Skin of body (tissue), 2 donors: ENCODE data around the gene ANKRD13B. TPM values are rescaled to one million over a fixed set of nuclear protein-coding genes. Genes with fewer than 3 reads are reported as not detected.
"Not testable (repeated sequence)": the region's sequence is repeated elsewhere in the genome, so short reads cannot be mapped to it uniquely, and the experiment has no call there.

ENCODE experiments used
- DNase-seq: peaks from one replicate; lab custom pipeline; 2025; lab: John Stamatoyannopoulos, UW
- total RNA-seq: library from RNA; depleted of rRNA; stranded (reverse); fragments of >200 nt; gene quantifications from one replicate; pipeline ENCODE4 v1.2.3, GENCODE V29; 2014

The ANKRD13B gene
- 8.0 TPM for total RNA-seq

GRCh38 chr17:29592850-29593551 lies at the start of gene ANKRD13B:
TSS of gene ANKRD13B (plus strand) at chr17:29593132. CDS start at chr17:29593622, 490 bp downstream.
- no peak for DNase-seq

DNA sequence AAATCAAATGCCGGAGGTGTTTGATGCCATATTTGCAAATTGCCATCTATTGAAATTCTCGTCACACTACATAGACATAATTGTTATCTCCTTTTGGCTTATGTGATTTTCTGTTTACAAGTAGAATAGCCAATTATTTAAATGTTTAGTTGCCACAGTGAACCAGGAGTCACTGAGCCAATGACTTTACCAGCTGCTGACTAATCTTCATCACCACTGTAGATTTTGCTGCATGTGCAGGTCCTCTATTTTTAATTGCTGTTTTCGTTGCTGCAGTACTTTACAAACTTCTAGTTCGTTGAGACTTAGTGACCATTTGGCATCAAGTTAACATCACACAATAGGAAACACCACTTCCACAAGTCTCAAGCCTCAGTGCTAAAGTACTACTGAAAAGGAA lies 48.9 kb upstream of the ANKRD13B start:
- no peak for DNase-seq

DNA sequence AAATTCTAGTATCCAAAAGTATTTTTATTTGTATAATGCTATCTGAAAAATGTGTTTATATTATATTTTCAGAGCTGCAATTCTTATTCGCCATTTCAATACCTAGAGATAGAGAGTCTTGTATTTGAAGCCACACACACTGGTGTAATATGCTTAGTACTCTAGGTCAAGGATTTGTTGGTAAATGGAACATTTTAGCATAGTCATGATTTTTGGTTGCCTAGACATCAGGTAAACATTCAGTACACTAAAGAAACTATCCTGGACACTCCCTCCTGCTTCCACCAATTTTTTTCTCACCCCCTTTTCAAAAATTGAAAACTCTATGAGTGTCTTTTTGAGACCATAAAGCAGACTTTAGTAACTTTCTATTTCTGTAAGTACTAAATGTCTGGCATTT lies 46.8 kb upstream of the ANKRD13B start:
- DNase-seq, result no peak

- DNase-seq, result no peak
These were observed 46.1 kb upstream of the ANKRD13B start for GRCh38 chr17:29546830-29547229.

DNA sequence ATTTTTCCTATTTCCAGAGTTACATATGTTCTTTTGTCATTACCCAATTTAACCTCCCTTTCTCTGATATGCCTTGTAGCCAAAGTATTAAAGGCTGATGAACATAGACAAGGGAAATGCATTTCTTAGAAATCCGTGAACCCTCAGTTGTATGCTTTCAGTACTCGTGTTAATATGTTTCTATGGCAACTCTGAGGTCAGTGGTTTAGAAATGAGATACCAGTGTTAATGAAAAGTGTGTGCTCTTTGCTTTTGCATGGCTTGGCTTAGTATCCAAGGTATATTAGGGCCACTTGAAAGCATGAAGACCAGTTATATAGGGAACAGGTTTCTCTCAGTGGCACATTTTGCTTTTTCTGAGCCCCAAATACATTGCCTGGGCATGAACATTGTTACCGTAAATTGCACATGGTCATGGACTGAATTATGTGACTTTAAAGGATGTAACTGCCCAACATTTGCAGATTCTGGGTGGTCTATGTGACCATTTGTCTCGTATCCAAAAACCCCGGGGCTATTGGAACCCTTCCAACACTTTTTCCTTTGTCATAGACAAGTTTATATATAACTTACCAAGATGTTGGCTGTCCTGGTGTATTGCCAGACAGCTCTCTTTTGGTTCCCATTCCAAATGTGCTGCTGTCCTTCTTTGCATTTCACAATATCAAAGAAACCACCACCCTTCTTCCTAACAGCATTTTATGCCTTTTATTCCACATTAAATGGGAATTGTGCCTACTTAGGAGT lies 43.6 kb upstream of the ANKRD13B start:
- DNase-seq, result no peak

GRCh38 chr17:29555840-29556239 lies 37.1 kb upstream of the ANKRD13B start:
- no peak for DNase-seq

GRCh38 chr17:29557085-29557738 lies 35.7 kb upstream of the ANKRD13B start:
- no peak for DNase-seq

GRCh38 chr17:29557739-29558116 lies 35.2 kb upstream of the ANKRD13B start:
- no peak for DNase-seq

DNA sequence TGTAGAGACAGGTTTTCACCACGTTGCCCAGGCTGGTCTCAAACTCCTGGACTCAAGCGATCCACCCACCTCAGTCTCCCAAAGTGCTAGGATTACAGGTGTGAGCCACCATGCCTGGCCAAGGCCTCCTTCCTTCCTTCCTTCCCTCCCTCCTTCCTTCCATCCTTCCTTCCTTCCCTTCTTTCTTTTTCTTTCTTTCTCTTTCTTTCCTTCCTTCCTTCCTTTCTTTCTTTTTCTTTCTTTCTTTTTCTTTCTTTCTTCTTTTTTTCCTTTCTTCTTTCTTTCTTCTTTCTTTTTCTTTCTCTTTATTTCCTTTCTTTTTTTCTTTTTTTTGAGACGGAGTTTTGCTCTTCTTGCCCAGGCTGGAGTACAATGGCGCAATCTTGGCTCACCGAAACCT lies 34.8 kb upstream of the ANKRD13B start:
- not testable (repeated sequence) for DNase-seq

- no peak for DNase-seq
These were observed 33.3 kb upstream of the ANKRD13B start for GRCh38 chr17:29559640-29560039.

DNA sequence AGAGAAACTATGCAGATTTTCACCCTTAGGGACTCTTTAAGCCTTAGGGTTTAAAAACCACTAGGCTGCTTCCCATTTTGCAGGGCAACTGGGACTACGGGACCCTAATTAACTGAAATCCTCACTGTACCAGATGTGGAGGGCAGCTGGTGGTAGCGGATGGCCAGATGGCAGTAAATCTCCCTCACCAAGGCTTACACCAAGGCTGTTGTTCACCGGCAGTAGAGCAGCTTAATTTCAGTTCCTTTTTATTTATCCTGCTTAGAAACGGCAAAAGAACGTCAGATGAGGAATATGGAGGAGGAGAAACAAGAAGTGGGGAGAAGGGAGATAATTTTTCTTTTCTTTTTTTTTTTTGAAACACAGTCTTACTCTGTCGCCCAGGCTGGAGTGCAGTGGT lies 32.6 kb upstream of the ANKRD13B start:
- no peak for DNase-seq

- no peak for DNase-seq
These were observed 31.1 kb upstream of the ANKRD13B start for GRCh38 chr17:29561554-29562517.

DNA sequence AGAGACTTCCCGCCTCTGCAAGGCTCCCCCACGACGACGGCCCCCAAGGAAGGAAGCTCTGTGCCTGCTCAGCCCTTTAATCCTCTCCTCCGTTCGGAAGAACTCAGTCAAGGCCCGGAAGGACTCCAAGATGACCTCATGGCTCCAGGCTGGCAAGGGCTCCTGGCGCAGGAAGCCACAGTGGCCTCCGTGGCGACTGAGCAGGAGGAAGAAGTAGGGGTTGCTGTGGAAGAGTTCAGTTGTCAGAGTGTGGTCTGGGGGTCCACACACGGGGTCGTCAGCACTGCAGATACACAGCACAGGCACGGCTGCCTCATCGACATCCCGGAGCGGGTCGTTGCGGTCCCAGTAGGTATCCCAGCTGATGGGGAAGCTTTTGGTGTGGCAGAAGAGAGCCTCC lies 30.3 kb upstream of the ANKRD13B start:
- DNase-seq, result no peak

- DNase-seq, result no peak
These were observed 29.1 kb upstream of the ANKRD13B start for GRCh38 chr17:29563816-29564215.

- no peak for DNase-seq
These were observed 27.1 kb upstream of the ANKRD13B start for GRCh38 chr17:29565643-29566472.

DNA sequence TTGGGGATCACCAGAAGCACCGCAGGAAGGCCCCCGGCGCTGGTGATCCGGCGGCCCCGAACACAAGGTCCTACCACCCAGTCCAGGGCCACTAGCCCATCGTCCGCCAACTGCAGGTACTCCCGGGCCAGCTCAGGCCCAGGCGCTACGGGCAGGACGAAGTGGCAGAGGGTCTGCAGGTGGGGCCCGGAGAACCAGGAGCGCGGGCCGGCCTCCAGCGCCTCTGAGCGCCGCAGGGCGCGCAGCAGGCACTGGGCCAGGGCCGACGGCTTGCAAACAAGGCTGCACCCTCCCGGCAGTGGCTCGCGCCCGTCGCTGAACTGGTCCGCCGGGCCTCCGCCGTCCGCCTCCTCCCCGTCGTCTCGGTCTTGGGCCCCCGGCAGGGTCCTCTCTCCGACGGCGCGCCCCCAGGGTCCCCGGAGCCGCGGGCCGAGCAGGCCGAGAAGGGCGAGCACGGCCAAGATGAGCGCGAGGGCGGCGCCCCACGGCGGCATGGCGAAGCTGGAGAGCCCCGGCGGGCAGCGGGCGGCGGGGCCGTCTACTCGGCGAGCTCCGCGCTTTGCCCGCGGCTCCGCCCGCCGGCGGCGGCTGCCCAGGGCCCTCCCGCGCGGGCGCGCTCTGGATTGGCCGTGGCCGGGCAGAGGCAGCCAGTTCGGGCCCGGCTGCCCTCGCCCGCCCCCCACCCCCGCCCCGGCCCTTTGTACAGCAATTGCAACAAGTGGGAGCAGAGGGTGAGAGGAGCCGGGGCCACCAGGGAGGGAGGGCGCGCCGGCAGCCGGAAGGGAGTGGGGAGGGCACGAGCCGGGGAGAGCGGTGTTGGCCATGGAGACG lies 26.2 kb upstream of the ANKRD13B start, which contains the start of gene ABHD15:
Gene ABHD15 (minus strand): TSS at position 565 of the 831 bp plus-strand sequence. CDS start 71 bp downstream, at position 494.
- no peak for DNase-seq

- no peak for DNase-seq
These were observed 25.7 kb upstream of the ANKRD13B start for GRCh38 chr17:29567304-29567553.

DNA sequence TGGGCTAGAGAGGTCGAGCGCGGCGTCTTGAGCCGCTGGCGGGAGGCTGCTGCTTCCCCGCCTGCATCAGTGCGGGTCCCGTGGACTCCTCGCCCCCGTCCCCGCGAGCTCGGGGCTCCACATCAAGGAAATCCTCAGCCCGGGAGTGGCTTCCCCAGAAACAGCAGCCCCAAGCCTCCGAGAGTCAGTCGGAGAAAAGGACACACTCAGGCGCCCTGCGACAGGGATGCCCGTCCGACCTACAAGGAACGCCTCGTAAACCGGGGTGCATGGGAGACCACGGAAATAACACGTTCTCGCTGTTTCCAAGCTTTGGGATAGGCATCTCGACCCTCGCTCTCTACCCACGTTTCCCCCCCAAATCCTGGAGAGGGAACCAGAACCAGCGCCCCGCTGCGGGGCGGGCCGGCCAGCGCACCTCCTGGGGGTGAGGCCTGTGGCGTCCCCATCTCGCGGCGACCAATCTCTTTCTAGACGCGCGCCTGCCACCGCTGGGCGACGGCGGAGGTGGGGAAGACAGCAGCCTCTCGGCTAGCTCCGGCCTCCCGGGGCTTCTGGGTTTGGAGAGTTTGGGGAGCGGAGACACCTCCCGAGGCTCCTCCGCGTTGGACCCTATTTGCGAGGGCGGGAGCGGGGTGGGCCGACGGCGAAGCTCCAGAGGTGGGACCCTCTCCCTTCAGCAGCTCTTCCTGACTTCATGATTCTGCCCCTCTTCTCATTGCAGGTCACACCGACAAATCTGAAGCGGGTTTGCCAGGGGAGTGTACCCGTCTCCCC lies 25.2 kb upstream of the ANKRD13B start:
- DNase-seq, result no peak
